ENCODE results near the gene NAALADL2.
"Not testable (repeated sequence)": the region's sequence is repeated elsewhere in the genome, so short reads cannot be mapped to it uniquely, and the experiment has no call there.

The NAALADL2 gene

GRCh38 chr3:175378348-175378747 is 519.2 kb downstream of the NAALADL2 start:
- DNase-seq (ENCODE audit: low spot score): no peak

- DNase-seq (ENCODE audit: low spot score): no peak
Measured at GRCh38 chr3:175381685-175382084, 522.6 kb downstream of the NAALADL2 start.

DNA sequence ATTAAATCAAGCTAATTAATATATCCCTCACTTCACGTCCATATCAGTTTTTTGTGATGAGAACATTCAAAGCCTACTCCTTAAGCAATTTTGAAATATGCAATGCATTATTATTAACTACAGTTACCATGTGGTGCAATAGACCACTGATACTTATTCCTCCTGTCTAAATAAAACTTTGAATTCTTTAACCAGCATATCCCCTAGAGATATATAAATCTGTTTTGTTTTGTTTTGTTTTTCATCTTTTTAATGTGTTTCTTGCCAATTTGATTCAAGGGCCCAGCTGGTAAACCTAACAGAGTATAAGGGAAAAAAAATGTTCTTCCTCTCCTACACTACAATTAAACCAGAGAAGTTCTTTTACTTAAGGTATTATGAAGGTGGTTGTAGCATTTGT is 524.2 kb downstream of the NAALADL2 start:
- no peak for DNase-seq (ENCODE audit: low spot score)

DNA sequence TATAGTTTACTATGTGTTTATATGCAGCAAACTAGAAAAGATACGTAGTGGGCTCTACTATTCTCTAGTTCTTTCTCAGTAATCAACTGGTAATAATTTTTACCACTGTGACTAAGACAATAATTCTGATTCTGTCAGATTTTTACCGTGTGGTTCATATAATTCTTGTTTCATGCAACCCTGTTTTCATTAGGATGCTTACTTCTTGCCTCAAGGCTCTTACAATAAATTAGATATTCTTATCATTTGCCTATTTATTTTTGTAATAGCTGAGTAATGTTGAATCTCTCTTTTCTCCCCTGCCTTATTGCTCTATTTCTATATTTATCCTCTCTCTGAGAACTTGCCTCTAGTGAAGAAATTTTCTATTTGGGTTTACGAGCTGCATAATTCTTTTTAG is 524.7 kb downstream of the NAALADL2 start:
- DNase-seq (ENCODE audit: low spot score): no peak

- no peak for DNase-seq (ENCODE audit: low spot score)
Measured at GRCh38 chr3:175384569-175384968, 525.4 kb downstream of the NAALADL2 start.

DNA sequence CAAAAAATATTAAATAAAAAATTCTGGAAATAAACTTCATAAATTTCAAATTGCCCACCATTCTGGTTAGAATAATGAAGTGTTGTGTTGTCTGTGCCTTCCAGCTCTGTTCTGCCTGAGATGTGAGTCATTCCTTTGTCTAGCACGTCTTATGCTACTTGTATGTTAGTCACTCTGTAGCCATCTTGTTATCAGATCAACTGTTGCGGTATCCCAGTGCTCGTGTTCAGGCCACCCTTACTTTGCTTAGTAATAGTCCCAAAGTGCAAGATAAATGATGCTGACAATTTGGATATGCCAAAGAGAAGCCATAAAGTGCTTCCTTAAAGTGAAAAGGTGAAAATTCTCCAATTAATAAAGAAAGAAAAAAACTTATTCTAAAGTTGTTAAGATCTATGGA is 527.5 kb downstream of the NAALADL2 start:
- DNase-seq (ENCODE audit: low spot score): no peak

- DNase-seq (ENCODE audit: low spot score): no peak
Measured at GRCh38 chr3:175389560-175389959, 530.4 kb downstream of the NAALADL2 start.

DNA sequence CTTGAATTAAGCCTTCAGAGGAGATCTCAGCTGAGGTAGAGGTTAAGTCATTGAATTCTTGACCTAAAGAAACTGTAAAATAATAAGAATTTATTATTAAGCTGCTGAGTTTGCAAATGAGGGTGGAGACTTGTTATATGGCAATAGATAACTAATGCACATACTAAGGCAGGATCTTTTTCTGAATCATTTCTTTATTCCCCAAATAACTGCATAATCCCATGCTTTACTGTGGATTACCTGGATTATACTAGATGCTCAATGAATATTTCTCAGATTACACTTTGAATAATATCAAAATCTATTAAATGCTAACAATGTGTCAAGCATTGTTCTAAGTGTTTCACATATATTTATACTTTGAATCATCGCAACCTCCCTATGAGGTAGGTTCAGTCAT is 532.5 kb downstream of the NAALADL2 start:
- no peak for DNase-seq (ENCODE audit: low spot score)

- no peak for DNase-seq (ENCODE audit: low spot score)
Measured at GRCh38 chr3:175392653-175393052, 533.5 kb downstream of the NAALADL2 start.

- DNase-seq (ENCODE audit: low spot score): no peak
Measured at GRCh38 chr3:175397372-175397771, 538.2 kb downstream of the NAALADL2 start.

GRCh38 chr3:175398676-175399075 is 539.5 kb downstream of the NAALADL2 start:
- DNase-seq (ENCODE audit: low spot score): no peak

- DNase-seq (ENCODE audit: low spot score): no peak
Measured at GRCh38 chr3:175399156-175399840, 540.2 kb downstream of the NAALADL2 start.

GRCh38 chr3:175404027-175404426 is 544.9 kb downstream of the NAALADL2 start:
- no peak for DNase-seq (ENCODE audit: low spot score)

- DNase-seq (ENCODE audit: low spot score): no peak
Measured at GRCh38 chr3:175404621-175405020, 545.5 kb downstream of the NAALADL2 start.

DNA sequence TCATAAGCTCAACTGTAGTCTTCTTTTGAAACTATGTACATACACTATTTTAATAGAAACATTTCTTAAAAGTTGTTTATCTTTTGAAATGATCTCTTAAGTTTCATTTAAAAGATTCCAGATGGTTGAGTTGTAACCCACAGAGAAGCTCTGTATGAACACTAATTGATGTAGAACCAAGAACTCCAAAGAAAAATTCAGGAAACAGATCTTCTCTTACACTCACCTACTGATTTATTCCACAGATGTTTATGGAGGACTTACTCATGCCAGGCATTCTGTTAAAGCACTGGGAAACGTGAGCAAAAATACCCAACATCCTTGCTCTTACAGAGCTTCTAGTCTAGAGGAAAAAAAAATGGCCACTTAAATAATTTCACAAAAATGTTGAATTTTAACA is 551.1 kb downstream of the NAALADL2 start:
- no peak for DNase-seq (ENCODE audit: low spot score)

GRCh38 chr3:175411405-175411804 is 552.3 kb downstream of the NAALADL2 start:
- no peak for DNase-seq (ENCODE audit: low spot score)

DNA sequence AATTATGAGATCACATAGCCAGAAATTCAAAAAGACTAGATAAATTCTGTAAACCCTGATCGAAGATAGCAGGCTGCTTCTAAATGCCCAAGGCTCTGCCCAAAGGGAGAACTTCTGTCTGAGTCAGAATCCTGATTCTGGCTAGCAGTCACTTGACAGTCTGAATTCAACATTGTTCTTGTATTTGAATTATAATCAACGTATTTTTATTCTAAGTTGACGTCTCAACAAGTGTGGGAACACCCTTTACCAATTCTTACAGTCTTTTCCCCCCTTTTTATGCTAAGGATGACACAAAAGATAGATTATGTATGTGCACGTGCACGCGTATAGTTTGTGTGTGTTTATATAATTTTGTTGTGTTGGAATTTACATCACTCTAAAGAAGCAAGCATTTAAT is 552.8 kb downstream of the NAALADL2 start:
- no peak for DNase-seq (ENCODE audit: low spot score)

GRCh38 chr3:175413926-175414325 is 554.8 kb downstream of the NAALADL2 start:
- no peak for DNase-seq (ENCODE audit: low spot score)

- DNase-seq (ENCODE audit: low spot score): no peak
Measured at GRCh38 chr3:175416600-175416999, 557.5 kb downstream of the NAALADL2 start.

DNA sequence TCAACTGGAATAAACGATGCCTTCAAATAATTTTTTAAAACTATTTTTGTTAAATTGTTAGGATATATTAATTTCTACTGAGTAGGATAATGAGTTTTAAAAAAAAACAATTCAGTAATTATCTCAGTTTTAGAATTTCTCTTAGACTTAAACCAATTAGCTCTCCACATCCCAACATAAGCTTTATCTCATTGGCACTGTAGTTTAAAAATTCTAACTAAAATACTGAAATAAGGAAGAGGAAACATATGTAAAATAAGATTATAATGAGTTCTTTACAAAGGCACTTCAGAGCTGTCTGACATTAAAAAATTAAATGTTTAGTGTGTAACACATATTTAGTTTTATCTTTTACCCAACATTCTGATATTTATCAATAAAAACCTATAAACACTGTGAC is 558.3 kb downstream of the NAALADL2 start:
- no peak for DNase-seq (ENCODE audit: low spot score)

DNA sequence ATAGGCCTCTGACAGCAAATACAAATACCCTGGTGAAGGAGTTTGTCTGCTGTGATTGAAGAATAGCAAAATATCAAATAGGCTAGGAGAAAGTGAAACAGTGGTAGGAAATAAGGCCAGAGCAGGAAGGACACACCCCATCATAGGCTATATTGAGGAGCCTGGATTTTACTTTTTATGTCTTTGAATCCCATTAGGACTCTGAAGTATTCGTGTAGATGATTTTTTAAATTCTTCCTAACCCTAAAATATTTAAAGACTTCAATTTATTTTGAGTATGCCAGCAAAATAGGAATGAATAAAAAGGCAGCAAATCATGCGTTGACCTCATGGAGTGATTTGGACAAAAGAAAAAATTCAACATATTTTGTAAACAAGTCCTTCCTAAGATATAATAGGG is 562.8 kb downstream of the NAALADL2 start:
- DNase-seq (ENCODE audit: low spot score): no peak

DNA sequence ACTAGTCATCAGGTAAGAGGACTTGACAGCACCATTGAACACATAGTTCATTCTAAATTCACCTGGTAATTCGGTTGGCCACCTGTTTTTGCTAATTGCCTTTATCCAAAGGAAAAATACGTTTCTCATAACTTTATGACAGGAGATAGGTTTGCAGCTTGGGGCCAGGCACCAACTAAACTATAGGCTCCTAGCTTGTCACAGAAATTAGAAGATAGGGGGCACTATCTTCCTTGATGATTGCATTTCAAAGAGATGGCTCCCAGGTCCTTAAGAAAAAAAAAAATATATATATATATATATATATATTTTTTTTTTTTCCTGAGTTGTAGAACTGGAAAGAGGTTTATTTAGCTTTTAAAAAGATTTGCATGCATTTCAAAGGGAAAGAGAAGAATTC is 563.6 kb downstream of the NAALADL2 start:
- no peak for DNase-seq (ENCODE audit: low spot score)

DNA sequence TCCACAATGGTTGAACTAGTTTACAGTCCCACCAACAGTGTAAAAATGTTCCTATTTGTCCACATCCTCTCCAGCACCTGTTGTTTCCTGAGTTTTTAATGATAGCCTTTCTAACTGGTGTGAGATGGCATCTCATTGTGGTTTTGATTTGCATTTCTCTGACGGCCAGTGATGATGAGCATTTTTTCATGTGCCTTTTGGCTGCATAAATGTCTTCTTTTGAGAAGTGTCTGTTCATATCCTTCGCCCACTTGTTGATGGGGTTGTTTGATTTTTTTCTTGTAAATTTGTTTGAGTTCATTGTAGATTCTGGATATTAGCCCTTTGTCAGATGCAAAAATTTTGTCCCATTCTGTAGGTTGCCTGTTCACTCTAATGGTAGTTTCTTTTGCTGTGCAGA is 564.7 kb downstream of the NAALADL2 start:
- not testable (repeated sequence) for DNase-seq (ENCODE audit: low spot score)

DNA sequence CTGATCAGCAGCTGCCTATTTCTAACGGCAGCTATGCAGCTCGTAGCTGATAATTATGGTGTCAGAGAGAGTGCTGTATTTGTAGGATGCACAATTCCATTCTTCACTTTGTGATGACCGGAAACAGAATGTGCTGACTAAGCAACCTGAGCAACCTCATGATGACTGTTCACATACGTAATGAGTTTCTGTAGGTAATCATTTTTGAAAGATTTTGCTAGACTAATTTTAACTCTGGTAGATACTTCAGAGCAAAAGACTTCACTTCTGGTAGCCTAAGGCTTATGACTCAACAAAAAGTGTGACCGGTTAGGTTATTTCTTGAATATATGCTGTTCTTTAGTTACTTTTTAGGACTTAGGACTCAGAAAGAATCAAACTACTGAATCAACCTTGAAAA is 567.7 kb downstream of the NAALADL2 start:
- DNase-seq (ENCODE audit: low spot score): no peak

DNA sequence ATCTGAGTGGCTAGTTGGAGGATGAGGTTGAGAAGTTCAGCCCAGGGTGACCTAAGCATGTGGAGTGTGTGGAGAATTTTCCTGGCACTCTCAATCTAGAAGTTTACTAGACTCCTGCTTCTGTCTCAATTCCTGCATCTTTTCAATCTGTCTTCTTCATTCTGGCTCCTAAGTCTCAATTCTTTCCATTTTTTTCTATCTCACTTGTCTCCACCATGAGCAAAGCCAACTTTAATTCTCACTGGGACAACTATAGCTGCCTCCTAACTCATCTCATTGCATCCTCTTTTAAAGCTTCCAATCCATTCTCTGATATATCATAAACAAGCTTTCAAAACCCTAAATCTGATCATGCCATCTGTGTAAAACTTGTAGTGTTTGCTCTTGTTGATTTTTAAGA is 569.3 kb downstream of the NAALADL2 start:
- no peak for DNase-seq (ENCODE audit: low spot score)

Data from CD4-positive, alpha-beta T cell treated with Interleukin-2 at 100 ng/mL for 4 hours (primary cell).